Measurements from ENCODE around the gene IMPA2.

DNA sequence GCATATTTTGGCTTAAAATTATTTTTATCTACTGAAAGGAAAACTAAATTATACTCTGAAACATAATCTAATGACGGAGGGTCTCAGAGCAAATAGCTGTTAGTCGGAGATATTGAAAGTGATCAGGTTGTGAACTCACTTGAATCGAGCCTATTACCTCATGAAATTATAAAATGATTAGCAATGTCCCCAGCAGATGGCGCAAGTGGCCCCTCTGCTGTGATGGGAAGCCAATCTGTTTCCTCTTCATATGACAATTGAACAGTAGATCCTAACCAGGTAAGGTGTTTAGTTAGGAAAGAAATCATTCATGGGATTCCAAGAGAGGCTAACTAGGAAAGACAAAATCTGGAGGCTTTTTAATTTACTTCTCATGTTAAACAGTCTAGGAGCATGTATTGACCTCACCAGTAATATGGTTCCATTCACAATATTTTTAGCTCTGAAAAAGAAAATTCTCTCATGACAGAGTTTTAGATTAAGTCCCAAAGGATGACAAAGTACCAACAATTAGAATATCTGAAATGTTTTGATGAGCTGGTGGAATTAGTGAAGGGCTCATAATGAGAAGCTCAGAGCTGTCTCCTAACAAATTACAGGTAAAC lies 43.3 kb upstream of the IMPA2 start:
- TF ChIP-seq, protein P1, sequence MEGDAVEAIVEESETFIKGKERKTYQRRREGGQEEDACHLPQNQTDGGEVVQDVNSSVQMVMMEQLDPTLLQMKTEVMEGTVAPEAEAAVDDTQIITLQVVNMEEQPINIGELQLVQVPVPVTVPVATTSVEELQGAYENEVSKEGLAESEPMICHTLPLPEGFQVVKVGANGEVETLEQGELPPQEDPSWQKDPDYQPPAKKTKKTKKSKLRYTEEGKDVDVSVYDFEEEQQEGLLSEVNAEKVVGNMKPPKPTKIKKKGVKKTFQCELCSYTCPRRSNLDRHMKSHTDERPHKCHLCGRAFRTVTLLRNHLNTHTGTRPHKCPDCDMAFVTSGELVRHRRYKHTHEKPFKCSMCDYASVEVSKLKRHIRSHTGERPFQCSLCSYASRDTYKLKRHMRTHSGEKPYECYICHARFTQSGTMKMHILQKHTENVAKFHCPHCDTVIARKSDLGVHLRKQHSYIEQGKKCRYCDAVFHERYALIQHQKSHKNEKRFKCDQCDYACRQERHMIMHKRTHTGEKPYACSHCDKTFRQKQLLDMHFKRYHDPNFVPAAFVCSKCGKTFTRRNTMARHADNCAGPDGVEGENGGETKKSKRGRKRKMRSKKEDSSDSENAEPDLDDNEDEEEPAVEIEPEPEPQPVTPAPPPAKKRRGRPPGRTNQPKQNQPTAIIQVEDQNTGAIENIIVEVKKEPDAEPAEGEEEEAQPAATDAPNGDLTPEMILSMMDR (IDR thresholded peaks at IDR 0.05): peak; percentile 76 to 87 (median 83)
- TF ChIP-seq POLR2A (IDR thresholded peaks at IDR 0.05) (no peak), EP300 (IDR thresholded peaks at IDR 0.05) (no peak)

All from gastroesophageal sphincter (tissue), 3 donors.